GM18858 (cell line): ENCODE measurements around the gene FAM110A.
"Not testable (repeated sequence)": the region's sequence is repeated elsewhere in the genome, so short reads cannot be mapped to it uniquely, and the experiment has no call there.

ENCODE experiments used
- ATAC-seq: cut with Tn5 transposase; IDR thresholded peaks from one replicate; pipeline ENCODE4 v1.9.1; 2021; ENCODE audit not compliant: unreplicated experiment

FAM110A gene

DNA sequence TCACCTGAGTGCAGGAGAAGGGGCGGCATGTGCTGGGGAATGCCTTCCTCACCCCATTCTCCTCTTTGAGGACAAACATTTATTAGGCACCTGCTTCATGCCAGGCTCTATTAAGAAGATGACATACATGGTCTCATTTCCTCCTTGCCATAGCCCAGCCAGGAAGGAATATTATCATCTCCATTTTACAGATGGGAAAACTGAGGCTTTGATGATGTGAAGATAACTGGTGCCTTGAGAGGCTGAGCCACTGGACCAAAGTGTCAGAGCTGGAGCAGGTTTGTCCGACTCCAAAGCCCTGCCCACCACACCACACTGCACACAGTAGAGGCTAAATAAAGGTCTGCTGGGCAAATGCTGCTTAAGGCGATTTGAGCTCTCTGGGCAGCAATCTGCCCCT lies 37.2 kb downstream of the FAM110A start:
- no peak for ATAC-seq

DNA sequence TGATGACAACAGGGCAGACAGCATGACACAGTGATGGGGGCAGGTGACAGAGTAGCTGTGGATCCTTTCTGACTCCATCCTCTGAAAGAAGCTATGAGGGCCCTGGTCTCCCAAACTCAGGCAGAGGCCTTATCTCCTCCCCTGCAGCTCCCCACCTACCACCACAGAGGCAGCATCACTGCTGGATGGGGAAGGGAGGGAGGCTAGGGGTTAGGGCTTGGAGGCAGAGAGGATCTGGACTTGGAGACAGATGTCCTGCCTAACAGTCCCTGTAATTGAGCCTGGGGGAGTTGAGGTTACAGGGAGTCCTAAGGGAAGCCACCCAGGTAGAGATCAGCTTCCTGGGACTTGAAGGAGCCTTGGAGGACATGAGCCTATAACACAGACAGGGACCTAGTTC lies 37.9 kb downstream of the FAM110A start:
- ATAC-seq, result no peak

DNA sequence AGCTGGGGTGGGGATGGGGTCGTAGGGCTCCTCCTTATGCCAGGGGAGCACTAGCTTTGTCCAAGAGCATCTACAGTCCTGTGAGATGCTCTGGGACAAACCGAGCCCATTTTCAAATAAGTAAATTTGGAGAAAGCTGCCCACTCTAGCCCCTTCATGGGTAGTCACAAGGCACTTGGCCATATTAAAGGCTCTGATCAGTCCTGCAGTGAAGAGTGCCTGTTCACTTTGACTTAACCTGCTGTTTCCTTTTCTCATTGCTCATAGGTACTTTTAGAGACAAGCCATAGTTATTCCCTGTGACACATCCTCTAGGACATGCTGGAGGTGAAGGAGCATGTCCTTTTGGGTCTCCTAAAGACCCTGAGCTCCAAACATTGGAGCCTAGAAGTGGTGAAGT lies 38.4 kb downstream of the FAM110A start:
- no peak for ATAC-seq

DNA sequence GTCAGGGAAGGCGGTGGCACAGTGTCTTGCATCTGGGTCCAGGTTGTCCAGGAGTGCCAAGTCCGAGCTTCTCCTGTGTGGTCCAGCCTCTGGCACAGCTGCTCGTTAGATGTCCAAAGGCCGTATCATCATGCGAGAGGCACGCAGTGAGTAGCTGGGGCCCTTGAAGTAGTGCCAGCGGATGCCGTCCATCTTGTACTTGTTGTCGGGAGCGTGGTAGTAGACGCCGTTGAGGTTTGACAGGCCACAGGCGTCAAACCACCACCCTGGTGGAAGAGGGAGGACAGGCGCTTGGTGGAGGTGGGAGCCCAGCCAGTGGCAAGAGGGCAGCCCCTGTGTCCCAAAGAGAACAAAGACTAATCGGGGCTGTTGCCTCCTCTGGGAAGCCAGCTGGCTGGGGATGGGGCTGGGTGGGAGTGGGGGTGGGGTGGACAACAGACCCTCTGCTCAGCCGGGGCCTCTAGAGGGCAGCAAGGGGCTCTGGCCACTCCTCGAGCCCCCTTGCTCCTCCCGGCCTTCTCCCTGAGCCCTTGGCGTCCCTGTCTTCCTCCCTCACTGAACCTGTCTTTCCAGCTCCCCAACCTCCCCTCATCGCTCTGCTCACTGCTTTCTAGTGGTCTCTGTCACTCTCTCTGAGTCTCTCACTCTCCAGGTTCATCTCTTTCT lies 39.5 kb downstream of the FAM110A start:
- no peak for ATAC-seq

DNA sequence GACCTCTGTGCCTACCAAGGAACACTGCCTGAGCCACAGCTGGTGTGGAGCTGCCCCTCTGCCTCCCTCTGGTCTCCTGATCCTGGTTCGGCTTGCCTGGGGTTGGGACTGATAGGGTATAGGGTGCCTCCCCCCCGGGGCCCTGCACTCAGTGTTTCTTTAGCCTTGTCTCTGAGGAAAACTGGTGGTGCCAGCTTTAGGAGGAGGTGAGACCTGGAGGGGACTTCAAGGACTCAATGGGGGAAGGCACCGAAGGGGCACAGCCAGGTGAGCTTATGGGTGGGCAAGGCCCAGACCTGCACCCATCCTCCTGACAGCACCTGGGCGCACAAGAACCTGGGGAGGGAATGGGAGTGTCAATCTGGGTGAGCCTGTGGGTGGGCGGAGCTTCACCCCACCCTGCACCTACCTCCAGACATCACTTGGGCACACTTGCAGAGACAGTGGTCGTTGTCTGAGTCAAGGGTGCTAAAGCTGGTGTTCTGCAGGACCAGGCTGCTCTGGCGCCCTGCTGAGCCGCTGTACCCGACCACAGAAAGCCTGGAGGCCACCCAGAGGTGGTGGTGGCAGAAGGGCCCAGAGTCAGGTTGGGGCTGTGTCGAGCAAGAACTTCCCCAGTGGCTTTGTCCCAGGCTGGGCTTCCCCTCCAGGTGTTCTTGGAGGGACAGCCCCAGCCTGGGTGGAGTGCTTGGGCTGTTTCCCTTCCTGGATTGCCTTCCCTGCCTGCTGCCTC lies 40.5 kb downstream of the FAM110A start:
- no peak for ATAC-seq

DNA sequence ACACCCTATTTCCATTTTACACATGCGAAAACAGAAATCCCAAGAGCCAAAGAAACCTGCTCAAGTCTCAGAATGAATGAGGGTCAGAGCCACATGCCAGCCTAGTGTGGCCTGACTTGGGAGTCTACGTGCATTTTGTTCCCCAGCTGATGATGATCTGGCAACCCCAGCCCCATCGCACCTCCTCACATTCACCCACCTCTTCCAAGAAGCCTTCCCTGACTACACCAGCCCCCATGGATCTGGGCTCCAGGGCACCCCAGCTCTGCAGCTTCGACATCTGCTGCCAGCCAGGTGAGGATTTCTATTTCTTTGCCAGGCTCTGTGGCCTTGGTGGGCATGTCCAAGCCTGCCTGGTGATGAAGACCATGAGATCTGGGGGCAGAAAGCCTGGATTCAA lies 41.6 kb downstream of the FAM110A start:
- no peak for ATAC-seq

DNA sequence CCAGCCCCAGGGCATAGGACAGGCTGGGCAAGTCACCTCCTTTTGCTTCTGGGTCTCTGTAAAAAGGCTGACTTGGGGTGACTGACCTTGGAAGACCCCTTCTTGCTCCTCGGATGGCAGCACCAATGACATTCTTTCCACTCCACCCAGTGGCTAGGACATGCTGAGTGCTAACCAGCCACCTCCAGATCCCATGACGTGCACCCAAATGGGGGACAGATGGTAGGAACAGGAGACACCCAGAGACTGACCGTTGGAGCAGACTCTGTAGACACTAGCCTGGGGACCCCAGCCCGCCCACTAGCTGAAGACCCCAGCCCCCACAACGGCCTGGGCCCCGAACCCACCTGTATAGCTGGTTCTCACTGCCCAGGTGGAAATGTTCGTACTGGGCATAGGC lies 44.3 kb downstream of the FAM110A start:
- no peak for ATAC-seq

DNA sequence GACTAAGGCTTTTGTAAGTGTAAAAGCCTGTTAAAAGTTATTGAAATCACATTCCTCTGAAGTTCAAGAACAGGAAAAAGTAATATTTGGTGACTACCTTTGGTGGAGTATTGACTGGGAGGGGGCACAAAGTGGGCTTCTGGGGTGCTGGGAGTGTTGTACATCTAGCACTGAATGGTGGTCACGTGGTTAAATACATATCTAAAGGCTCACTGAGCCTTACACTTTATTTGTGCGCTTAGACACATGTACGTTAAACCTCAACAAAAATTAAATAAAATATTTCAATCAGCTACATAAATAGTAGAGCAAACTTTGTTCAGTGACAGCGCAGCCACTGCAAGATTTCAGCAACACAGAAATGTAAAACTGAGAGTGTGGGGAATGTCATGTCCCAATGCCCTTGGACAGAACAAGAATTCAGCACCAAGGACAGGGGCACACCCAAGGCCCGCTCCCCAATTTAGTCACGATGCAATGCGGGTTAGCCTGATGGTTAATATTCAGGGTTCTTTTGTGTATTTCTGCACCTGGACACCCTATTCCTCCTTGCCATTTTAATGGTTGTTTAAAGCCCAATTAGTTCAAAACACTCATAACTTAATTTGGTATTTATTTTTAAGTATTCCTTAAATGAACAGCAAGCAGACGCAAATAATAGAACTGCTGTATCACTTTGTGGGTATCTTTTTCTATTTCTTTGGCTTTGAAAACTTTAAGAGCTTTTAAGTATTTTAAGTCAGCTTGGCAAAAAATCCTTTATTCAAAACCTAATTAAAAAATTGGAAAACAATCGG lies 45.2 kb downstream of the FAM110A start:
- ATAC-seq, result no peak

DNA sequence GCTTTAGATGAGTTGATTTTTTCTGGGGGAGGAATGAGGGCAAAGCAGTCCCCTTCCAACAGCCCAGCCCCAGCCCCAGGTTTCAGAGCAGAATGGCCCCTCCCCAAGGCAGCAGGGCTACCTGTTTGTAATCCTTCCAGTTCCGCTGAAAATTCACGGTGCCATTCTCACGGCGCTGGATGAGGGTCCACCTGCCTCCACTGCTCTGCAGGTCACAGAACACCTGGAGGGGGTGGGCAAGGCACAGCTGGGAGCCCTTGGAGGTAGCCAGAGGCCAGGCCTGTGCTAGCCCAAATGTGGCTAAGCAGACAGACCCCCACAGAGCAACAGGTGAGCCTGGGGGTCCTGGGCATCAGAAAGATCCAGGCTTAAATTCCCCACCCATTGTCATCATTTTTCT lies 46.1 kb downstream of the FAM110A start:
- no peak for ATAC-seq

DNA sequence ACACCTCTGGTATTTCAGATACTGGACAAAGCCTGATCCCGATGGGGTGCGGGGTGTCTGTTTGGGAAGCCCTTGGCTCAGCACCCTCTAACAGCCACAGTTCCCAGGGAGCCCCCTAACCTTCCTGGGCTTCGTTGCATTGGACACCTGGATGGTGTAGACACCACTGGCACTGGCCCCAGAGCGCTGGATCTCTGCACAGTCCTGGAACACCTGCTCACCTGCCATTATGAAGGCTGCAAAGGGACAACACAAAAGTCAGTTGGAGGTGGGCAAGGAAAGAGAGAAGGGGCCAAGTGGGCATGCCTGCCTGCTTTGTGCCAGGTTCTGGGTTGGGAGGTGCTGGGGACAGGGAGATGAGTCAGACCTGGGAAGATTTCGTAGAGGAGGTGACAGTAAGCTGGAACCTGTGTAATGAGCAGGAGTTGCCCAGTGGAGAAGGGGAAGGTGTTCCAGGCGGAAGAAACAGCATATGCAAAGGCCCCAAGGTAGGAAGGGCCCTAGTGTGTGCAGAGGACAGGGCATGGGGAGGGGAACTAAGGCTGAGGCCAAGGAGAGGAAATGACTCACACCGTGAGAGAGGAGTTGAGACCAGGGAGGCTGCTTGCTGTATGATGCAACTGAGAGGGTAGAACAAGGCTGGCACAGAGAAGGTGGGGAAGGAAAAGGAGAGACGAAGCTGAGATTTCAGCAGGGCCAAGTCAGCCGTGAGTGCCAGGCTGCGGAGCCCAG lies 47.7 kb downstream of the FAM110A start:
- ATAC-seq, result no peak

DNA sequence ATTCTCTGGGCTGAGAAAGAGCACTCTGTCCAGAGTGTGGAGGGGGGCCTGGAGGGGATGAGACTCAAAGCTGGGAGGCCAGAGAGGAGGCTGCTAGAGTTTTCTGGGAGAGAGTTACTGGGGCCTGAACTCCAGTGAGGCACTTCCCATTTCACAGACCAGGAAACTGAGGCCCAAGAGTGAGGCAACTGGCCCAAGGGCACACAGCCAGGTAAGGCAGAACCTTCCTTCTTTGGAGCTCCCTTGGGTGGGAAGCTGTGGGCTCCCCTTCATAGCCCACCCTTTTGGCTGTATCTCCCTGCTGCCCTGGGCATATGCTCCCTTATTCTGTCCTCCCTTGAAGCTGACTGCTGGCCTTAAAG lies 48.2 kb downstream of the FAM110A start:
- ATAC-seq, result no peak

DNA sequence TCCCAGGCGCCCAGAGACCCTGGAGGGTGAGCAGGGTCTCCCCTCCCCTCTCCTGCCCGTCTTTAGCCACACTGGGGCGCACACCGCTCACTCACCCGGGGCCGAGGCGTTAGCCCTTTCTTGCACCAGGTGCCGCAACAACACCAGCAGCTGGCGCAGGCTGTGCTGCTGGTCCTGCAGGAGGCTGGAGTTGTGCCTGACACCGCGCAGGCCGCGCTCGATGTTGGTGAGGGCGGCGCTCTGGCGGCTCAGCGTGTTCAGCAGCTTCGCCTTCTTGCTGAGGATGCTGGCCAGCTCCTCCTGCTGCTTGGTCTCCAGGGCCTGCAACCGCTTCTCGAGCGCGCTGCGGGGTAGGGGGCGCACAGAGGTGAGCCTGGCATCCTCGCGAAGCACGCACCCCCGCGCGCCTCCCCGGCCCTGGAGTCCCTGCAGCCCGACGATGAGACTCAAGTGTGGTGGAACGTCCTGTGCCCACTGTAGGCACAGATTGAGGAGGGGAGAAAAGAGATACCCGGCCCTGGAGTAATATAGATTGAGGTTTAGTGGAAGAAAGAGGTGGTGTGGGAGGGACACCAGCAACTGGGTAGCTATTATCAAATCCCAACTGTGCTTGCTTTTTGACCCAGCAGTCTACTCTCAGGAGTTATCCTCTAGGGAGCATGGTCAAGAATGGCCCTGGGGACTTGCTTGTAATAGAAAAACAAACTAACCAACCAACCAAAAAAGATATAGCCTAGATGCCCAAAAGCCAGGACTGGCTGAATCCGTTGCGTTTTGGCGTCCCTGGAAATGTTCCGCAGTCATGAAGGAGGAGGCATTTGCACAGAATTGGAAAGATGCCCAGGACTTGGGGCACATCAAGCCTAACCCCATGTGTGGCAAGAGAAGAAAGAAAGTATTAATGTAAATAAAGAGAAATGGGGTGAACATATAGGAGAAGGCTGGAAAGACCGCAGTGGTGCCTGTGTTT lies 51.8 kb downstream of the FAM110A start:
- no peak for ATAC-seq

DNA sequence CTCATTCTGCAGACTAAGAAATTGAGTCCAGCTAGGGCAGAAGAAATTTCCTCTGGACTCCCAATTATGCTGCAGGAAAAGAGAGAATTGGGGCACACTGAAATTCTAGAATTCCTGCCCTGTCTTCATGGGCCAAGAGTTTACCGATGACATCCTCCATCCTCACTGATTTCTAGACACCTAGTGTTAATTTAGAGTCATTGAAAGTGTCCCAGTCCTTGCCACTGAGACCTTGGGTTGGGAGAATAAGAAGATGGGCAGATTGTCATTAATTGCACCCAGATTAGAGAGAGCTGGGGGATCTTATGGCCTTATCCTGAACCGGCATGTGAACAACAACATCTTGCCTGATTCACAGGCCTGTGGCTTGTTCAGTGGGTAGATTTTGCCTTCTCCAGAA lies 53.6 kb downstream of the FAM110A start:
- no peak for ATAC-seq

DNA sequence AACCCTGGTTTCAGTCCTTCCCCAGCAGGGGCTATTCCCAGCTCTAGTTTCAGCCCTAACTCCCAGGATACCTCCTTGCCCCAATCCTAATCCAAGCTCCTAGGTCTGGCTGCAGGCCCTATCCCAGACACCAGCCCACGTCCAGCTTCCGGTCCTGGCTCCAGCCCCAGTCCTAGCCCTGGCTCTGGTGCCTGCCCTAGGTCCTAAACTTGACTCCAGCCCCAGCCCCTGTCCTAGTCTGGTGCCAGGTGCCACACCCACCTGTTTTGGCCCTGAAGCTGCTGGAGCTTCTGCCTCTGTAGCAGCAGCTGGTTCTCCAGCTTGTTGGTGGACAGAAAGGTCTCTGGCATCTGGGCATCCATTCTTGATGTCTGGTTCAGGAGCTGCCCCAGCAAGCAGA lies 54.5 kb downstream of the FAM110A start:
- no peak for ATAC-seq

DNA sequence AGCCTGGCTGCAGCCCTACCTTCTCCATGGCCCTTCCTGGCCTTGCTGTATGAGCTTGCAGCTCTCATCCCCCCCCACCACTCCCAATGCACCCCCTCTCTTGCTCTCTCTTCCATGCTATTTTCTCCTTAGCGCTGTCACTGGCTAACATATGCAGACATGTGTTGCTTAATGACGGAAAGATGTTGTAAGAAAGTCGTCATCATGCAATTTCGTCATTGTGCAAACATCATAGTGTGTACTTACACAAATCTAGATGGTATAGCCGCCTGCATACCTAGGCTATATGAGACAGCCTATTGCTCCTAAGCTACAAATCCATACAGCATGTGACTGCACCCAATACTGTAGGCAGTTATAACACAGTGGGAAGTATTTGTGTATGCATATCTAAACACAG lies 55.6 kb downstream of the FAM110A start:
- ATAC-seq, result no peak

DNA sequence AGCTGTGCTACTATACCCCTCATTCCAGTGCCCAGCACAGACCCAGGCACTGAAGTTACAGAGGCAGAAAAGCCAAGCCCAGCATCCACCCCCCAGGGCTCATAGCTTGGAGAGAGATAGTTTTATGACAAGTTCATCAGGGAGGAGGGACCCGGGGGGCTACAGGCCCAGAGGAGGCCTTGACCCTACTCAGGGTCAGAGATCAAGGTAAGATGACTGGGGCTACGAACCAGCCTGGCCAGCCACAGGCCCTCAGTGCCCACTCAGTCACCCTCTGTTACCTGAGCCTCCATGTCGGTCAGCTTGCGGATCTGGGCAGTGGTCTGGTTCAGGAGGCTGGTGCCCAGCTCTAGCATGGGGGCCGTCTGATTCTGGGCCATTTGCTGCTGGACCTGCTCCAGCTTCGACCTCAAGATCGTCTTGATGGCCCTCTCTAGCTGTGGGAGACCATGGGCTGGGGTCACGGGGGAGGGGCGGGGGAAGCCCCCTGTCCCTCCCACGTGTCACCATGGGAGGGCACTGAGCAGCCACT lies 56.5 kb downstream of the FAM110A start:
- no peak for ATAC-seq

DNA sequence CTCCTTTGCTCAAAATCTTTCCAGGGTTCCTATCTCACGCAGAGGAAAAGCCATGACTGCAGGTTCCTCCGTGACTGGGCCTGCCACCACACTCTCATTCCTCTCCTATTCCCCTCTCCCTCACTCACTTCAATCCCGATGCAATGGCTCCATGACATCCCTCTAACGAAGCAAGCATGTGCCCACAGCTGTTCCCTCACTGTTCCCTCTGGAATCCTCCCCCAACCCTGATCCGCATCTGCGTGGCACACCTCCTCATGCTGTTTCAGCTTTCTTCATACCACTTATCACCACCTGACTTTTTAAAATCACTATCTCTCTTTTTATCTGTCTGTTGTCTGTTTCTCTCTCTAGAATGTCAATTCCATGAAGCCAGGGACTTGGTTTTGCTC lies 57.1 kb downstream of the FAM110A start:
- no peak for ATAC-seq

DNA sequence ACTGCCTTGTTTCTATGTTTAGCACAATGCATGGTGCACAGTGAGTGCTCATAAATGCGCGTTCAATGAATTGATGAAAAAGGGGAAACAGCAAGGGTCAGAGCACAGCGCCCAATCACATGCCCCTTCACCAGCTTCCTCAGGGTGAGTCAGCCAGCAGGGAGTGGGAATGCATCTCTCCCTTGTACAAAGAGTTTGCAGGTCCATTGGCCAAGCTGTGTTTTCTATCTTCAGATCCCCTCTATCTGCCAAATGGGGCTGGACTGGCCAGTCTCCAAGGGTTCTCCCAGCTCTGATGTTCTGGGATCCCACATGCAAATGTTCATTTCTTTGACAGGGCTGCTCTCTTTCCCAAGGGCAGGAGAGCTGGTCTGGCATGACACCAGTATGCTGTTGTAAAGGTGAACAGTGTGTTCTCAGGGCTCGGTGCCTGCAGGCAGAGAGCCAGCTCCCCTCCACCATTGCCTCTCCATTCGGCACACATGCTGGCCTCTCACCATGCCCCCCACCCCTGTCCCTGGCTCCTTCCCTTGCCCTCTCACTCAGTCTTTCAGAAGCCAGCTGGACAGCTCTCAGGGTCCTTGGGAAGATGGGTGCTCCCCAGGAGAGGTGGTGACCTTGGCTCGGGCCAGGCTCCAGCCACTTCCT lies 57.7 kb downstream of the FAM110A start:
- no peak for ATAC-seq

DNA sequence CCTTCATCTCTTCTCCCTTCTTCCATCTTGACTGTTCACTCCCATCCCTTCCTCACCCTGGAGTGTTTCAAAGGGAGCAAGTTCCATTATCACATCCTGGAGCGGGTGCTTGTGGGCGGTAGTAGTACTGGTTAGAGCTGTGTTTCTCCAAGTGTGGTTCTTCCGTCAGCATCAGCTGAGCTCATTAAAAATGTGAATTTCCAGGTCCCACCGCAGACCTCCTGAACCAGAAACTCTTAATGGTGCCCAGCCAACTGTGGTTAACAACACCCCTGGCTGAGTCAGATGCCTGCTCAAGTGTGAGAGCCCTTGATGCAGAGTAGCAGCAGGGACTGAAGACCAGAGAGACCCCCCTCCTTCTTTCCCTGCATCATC lies 58.2 kb downstream of the FAM110A start:
- ATAC-seq, result no peak

DNA sequence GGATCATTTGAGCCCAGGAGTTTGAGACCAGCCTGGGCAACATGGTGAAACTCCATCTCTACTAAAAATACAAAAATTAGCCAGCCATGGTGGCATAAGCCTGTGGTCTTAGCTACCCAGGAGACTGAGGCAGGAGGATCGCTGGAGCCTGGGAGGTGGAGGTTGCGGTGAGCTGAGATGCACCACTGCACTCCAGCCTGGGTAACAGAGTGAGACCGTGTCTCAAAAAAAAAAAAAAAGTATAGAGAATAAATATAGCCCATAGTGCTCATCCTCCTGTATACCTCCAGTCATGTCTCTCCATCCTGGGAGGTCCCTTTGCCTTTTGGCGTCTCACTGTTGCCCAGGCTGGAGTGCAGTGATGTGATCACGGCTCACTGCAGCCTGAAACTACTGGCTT lies 58.9 kb downstream of the FAM110A start:
- ATAC-seq, result not testable (repeated sequence)
